OCI-LY3 (cell line): Measurements from ENCODE around the gene TNKS2.
A peak's percentile ranks its signal among the peaks of the same experiment; 100 is the strongest.

Experiments used
- H2AFZ ChIP-seq: fragments of 200-600, 300-600 bp; shearing (Covaris generic); 2 replicates; pipeline ENCODE4 v1.6.0; 2014; ENCODE audit warnings: antibody characterized with exemption, low read depth, low read length
- H3K27ac ChIP-seq: fragments of 200-600, 300-600 bp; sonication (generic); 2 replicates; pipeline ENCODE4 v1.5.1; 2014; ENCODE audit warnings: mild to moderate bottlenecking, low read length, moderate library complexity, mixed read lengths
- H3K27me3 ChIP-seq: fragments of 200-600, 300-600 bp; sonication (generic); 2 replicates; pipeline ENCODE4 v1.6.1; 2014; ENCODE audit warnings: low read depth, low read length, mixed read lengths
- H3K36me3 ChIP-seq: fragments of 200-600, 300-600 bp; sonication (generic); replicated peaks from 2 replicates; pipeline ENCODE3; 2014; ENCODE audit warnings: low read depth, low read length, mixed read lengths
- H3K4me1 ChIP-seq: fragments of 300-600, 200-600 bp; sonication (generic); 2 replicates; pipeline ENCODE4 v1.6.1; 2014; ENCODE audit warnings: low read length, mixed read lengths
- H3K4me2 ChIP-seq: fragments of 200-600, 300-600 bp; sonication (generic); 2 replicates; pipeline ENCODE4 v1.6.1; 2014; ENCODE audit warnings: low read length, mixed read lengths
- H3K4me3 ChIP-seq: fragments of 300-600, 200-600 bp; sonication (generic); 2 replicates; pipeline ENCODE4 v1.5.1; 2014; ENCODE audit warnings: antibody characterized with exemption, mild to moderate bottlenecking, low read length, moderate library complexity
- H3K79me2 ChIP-seq: fragments of 300-600, 200-600 bp; shearing (Covaris generic); 2 replicates; pipeline ENCODE4 v1.6.1; 2014; ENCODE audit warnings: mild to moderate bottlenecking, low read length, mixed read lengths
- H3K9ac ChIP-seq: fragments of 300-600, 200-600 bp; shearing (Covaris generic); 2 replicates; pipeline ENCODE4 v1.6.0; 2014; ENCODE audit warnings: mild to moderate bottlenecking, low read length, moderate library complexity
- H3K9me3 ChIP-seq: fragments of 200-600, 300-600 bp; shearing (Covaris generic); 2 replicates; pipeline ENCODE4 v1.6.1; 2014; ENCODE audit warnings: low read length, mixed read lengths; ENCODE audit not compliant: insufficient read depth
- H4K20me1 ChIP-seq: fragments of 200-600, 300-600 bp; sonication (generic); 2 replicates; pipeline ENCODE4 v1.6.1; 2016; ENCODE audit warnings: low read length, mixed read lengths; ENCODE audit not compliant: insufficient read depth
- EZH2phosphoT487 ChIP-seq: fragments of 200-600 bp; shearing (Covaris generic); IDR thresholded peaks from 2 replicates; pipeline ENCODE4 v1.6.1; 2018; ENCODE audit warnings: antibody characterized with exemption, mixed run types, low read depth
- TF ChIP-seq, protein P1 (sequence below): fragments of 200-600, 300-600 bp; sonication (generic); IDR thresholded peaks from 2 replicates; pipeline ENCODE4 v1.5.1; 2014; ENCODE audit warnings: antibody characterized with exemption, low read length, low read depth

The TNKS2 gene

DNA sequence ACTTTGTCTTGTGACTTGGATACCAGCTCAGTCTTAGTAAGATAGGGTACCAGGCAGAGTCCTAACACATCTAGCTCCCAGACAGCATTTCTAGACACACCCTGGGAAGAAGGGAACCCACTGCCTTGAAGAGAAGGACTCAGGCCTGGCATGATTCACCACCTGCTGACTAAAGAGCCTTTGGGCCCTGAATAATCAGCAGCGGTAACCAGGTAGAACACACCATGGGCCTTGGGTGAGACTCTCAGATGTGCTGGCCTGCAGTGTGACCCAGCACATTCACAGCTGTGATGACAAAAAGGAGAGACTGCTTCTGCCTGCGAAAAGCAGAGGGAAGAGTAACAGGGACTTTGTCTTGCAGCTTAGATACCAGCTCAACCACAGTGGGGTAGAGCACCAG lies 10.4 kb upstream of the TNKS2 start:
- Histone ChIP-seq H4K20me1 (no peaks in the 10 kb centered on the region), H3K79me2 (no peaks in the 10 kb centered on the region), H3K4me1 (no peaks in the 10 kb centered on the region), H2AFZ (no peak overlapping the region), H3K4me2 (no peak overlapping the region), H3K27me3 (no peaks in the 10 kb centered on the region), H3K36me3 (no peaks in the 10 kb centered on the region), H3K9me3 (no peaks in the 10 kb centered on the region), H3K9ac (no peak overlapping the region), H3K27ac (no peak overlapping the region), H3K4me3 (no peak overlapping the region)
- TF ChIP-seq, protein P1, sequence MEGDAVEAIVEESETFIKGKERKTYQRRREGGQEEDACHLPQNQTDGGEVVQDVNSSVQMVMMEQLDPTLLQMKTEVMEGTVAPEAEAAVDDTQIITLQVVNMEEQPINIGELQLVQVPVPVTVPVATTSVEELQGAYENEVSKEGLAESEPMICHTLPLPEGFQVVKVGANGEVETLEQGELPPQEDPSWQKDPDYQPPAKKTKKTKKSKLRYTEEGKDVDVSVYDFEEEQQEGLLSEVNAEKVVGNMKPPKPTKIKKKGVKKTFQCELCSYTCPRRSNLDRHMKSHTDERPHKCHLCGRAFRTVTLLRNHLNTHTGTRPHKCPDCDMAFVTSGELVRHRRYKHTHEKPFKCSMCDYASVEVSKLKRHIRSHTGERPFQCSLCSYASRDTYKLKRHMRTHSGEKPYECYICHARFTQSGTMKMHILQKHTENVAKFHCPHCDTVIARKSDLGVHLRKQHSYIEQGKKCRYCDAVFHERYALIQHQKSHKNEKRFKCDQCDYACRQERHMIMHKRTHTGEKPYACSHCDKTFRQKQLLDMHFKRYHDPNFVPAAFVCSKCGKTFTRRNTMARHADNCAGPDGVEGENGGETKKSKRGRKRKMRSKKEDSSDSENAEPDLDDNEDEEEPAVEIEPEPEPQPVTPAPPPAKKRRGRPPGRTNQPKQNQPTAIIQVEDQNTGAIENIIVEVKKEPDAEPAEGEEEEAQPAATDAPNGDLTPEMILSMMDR, result no peak
- TF ChIP-seq EZH2phosphoT487, result no peak

DNA sequence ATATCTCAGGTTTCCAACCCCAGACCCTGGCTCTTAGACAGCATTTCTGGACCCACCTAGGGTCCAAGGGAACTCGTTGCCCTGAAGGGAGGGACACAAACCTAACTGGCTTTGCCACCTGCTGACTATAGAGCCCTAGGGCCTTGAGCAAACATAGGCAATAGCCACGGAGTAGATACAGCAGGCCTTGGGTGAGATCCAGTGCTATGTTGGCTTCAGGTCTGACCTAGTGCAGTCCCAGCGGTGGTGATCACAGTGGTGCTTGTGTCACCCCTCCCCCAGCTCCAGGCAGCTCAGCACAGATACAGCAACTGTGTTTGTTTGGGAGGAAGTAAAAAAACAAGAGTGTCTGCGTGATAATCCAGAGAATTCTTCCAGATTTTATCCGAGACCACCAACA lies 9.7 kb upstream of the TNKS2 start:
- Histone ChIP-seq H3K36me3 (no peaks in the 10 kb centered on the region), H2AFZ (no peak overlapping the region), H3K4me3 (no peak overlapping the region), H3K9ac (no peak overlapping the region), H3K9me3 (no peaks in the 10 kb centered on the region), H3K4me1 (no peaks in the 10 kb centered on the region), H3K79me2 (no peaks in the 10 kb centered on the region), H3K4me2 (no peak overlapping the region), H3K27me3 (no peaks in the 10 kb centered on the region), H3K27ac (no peak overlapping the region), H4K20me1 (no peaks in the 10 kb centered on the region)
- TF ChIP-seq, protein P1, result no peak
- TF ChIP-seq EZH2phosphoT487, result no peak

DNA sequence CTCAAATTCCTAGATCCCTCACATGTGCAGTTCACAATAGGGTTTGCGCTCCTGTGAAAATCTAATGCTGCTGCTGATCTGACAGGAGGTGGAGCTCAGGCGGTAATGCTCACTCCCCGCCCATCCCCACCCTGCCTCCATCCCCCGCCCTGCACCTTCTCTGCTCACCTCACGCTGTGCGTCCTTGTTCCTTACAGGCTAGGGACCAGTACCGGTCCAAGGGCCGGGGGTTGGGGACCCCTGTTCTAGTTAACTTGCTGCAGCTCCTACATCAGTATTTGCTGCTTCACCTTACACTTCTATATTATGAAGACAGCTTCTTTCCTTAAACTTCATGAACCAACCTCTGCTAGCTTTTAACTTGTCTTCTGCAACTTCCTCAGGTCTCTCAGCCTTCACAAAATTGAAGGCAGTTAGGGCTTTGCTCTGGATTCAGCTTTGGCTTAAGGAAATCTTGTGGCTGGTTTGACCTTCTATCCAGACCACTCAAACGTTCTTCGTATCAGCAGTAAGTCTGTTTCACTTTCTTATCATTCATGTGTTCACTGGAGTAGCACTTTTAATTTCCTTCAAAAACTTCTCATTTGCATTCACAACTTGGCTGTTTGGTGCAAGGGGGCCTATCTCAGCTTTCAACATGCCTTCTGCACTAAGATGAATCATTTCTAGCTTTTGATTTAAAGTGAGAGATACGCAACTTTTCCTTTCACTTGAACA lies 1.7 kb upstream of the TNKS2 start:
- H2AFZ ChIP-seq, result no peak overlapping the region
- no peak for TF ChIP-seq EZH2phosphoT487
- TF ChIP-seq, protein P1, result no peak
- peaks cover 17% of the 10 kb centered on the region for H4K20me1 ChIP-seq
- H3K4me1 ChIP-seq, result peaks cover 24% of the 10 kb centered on the region
- H3K4me2 ChIP-seq, result peak overlapping the region; percentile 99
- peak overlapping the region; percentile 97 for H3K9ac ChIP-seq
- no peaks in the 10 kb centered on the region for H3K27me3 ChIP-seq
- peaks cover 42% of the 10 kb centered on the region for H3K79me2 ChIP-seq
- H3K27ac ChIP-seq, result peak overlapping the region; percentile 90
- H3K4me3 ChIP-seq, result peak overlapping the region; percentile 98
- no peaks in the 10 kb centered on the region for H3K9me3 ChIP-seq
- peaks cover 8% of the 10 kb centered on the region for H3K36me3 ChIP-seq

DNA sequence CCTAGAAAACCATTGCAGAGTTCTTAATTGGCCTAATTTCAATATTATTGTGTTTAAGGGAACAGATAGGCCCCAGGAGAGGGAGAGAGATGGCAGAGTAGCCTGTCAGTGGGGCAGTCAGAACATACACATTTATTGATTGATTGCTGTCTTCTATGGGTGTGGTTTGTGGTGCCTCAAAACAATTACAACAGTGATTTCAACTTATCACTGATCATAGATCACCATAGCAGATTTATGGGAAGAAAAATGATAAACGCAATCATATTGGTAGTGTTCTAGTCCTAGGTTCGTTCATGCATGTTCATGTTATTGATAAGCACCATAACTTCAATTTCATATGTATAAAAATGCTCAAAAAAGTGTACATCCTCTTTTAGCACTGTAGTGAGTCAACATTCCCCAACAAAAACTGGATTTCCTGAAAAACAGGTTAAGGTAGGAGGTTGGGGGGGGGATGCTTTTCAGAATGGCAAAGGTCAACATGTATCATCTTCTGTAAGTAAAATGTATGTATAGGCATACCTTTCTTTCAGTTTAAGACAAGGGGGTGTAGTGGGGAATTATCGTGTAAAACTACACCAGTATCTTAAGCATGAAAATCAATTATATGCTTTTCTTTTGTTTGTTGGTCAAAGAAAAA lies 1.1 kb upstream of the TNKS2 start:
- peak overlapping the region; percentile 97 for H3K9ac ChIP-seq
- H2AFZ ChIP-seq, result no peak overlapping the region
- peaks cover 8% of the 10 kb centered on the region for H3K36me3 ChIP-seq
- no peaks in the 10 kb centered on the region for H3K27me3 ChIP-seq
- peaks cover 49% of the 10 kb centered on the region for H3K79me2 ChIP-seq
- H3K27ac ChIP-seq, result peak overlapping the region; percentile 90
- H3K4me1 ChIP-seq, result peaks cover 24% of the 10 kb centered on the region
- H3K9me3 ChIP-seq, result no peaks in the 10 kb centered on the region
- H3K4me2 ChIP-seq, result peak overlapping the region; percentile 99
- TF ChIP-seq EZH2phosphoT487, result no peak
- H4K20me1 ChIP-seq, result peaks cover 22% of the 10 kb centered on the region
- H3K4me3 ChIP-seq, result peak overlapping the region; percentile 98
